HepG2 (cell line): ENCODE measurements around the gene PPP1CA. TPM values are rescaled to one million over a fixed set of nuclear protein-coding genes. Genes with fewer than 3 reads are reported as not detected.

Experiments
- EP300 ChIP-seq, 3 experiments: sonication (generic) in 1 of 3; formaldehyde crosslinking in 1 of 3; IDR thresholded peaks; 2 replicates each; pipeline versions ENCODE4 v1.5.1 to v1.6.1; 2011 to 2020; ENCODE audit warnings: low read depth in 2 of 3, low read length in 2 of 3, borderline replicate concordance in 1 of 3, improper control_type of control experiment in 1 of 3, mild to moderate bottlenecking in 1 of 3, missing genetic modification reagents in 1 of 3, moderate library complexity in 1 of 3
- GATAD1 ChIP-seq: IDR thresholded peaks from 2 replicates; pipeline ENCODE4 v1.6.1; 2016; ENCODE audit warnings: missing genetic modification reagents, missing compliant biosample characterization
- KAT8 ChIP-seq: IDR thresholded peaks from 2 replicates; pipeline ENCODE4 v1.6.1; 2016; ENCODE audit warnings: missing genetic modification reagents, missing compliant biosample characterization
- MAZ ChIP-seq, 2 experiments: sonication (generic) in 1 of 2; formaldehyde crosslinking in 1 of 2; IDR thresholded peaks; 2 replicates each; pipeline versions ENCODE4 v1.5.0 to v1.6.1; 2012 to 2020; ENCODE audit warnings: low read depth in 2 of 2, mild to moderate bottlenecking in 2 of 2, borderline replicate concordance in 1 of 2, improper control_type of control experiment in 1 of 2, low read length in 1 of 2, missing genetic modification reagents in 1 of 2, moderate library complexity in 1 of 2
- NCOR1 ChIP-seq: fragments of 200-600 bp; sonication (generic); IDR thresholded peaks from 2 replicates; pipeline ENCODE4 v1.7.0; 2017; ENCODE audit warnings: antibody characterized with exemption, low read length, borderline replicate concordance
- PHF8 ChIP-seq: sonication (generic); formaldehyde crosslinking; IDR thresholded peaks from 2 replicates; pipeline ENCODE4 v1.5.0; 2020; ENCODE audit warnings: missing genetic modification reagents
- RELA ChIP-seq: sonication (generic); formaldehyde crosslinking; IDR thresholded peaks from 2 replicates; pipeline ENCODE4 v1.4.0; 2020; ENCODE audit warnings: missing genetic modification reagents
- RFX5 ChIP-seq: IDR thresholded peaks from 2 replicates; pipeline ENCODE4 v1.6.1; 2011; ENCODE audit warnings: low read depth, low read length, improper control_type of control experiment
- ZNF234 ChIP-seq: sonication (generic); formaldehyde crosslinking; conservative IDR thresholded peaks from 2 replicates; pipeline ENCODE4 v1.5.1; 2020; ENCODE audit warnings: mild to moderate bottlenecking, missing genetic modification reagents
- ZNF263 ChIP-seq: sonication (generic); formaldehyde crosslinking; IDR thresholded peaks from 2 replicates; pipeline ENCODE4 v1.4.0; 2020; ENCODE audit warnings: missing genetic modification reagents
- ZNF317 ChIP-seq: sonication (generic); formaldehyde crosslinking; IDR thresholded peaks from 2 replicates; pipeline ENCODE4 v1.5.0; 2020; ENCODE audit warnings: mild to moderate bottlenecking, missing genetic modification reagents
- ZNF333 ChIP-seq: sonication (generic); formaldehyde crosslinking; IDR thresholded peaks from 2 replicates; pipeline ENCODE4 v1.4.0; 2020; ENCODE audit warnings: mild to moderate bottlenecking, missing genetic modification reagents, borderline replicate concordance
- ZNF550 ChIP-seq: sonication (generic); formaldehyde crosslinking; IDR thresholded peaks from 2 replicates; pipeline ENCODE4 v1.4.0; 2020; ENCODE audit warnings: mild to moderate bottlenecking, missing genetic modification reagents, borderline replicate concordance
- ZNF773 ChIP-seq: sonication (generic); formaldehyde crosslinking; IDR thresholded peaks from 2 replicates; pipeline ENCODE4 v1.4.0; 2020; ENCODE audit warnings: missing genetic modification reagents, borderline replicate concordance
- polyA plus RNA-seq, 8 experiments: library from polyadenylated mRNA; depleted of rRNA in 3 of 8; stranded (reverse) in 7 of 8; unstranded in 1 of 8; fragments of >200 nt; fragmentation: Illumina TruSeq in 4 of 8; extraction: Trizol in 4 of 8; gene quantifications; 2 replicates each; pipeline versions ENCODE4 v1.2.1 to v1.2.3, GENCODE V29; 2011 to 2016; ENCODE audit warnings: low read depth in 4 of 8, missing spikeins in 1 of 8, mixed read lengths in 1 of 8; ENCODE audit not compliant: insufficient read depth in 1 of 8
- total RNA-seq, 5 experiments: library from RNA; depleted of rRNA; stranded (reverse); fragments of >200 nt; fragmentation: Illumina TruSeq; extraction: Trizol; gene quantifications; 2 replicates each; pipeline ENCODE4 v1.2.3, GENCODE V29; 2016; ENCODE audit warnings: low read depth in 1 of 5
- TF ChIP-seq, protein P1 (sequence below): sonication (generic); formaldehyde crosslinking; IDR thresholded peaks from 2 replicates; pipeline ENCODE4 v1.4.0; 2020; ENCODE audit warnings: missing genetic modification reagents
- TF ChIP-seq, protein P2 (sequence below): sonication (generic); formaldehyde crosslinking; IDR thresholded peaks from 2 replicates; pipeline ENCODE4 v1.9.0; 2021; ENCODE audit warnings: missing genetic modification reagents, borderline replicate concordance
- TF ChIP-seq, protein P3 (sequence below): sonication (generic); formaldehyde crosslinking; IDR thresholded peaks from 2 replicates; pipeline ENCODE4 v1.5.0; 2020; ENCODE audit warnings: mild to moderate bottlenecking, low read depth, missing genetic modification reagents, borderline replicate concordance
- TF ChIP-seq, protein P4 (sequence below): sonication (generic); formaldehyde crosslinking; IDR thresholded peaks from 2 replicates; pipeline ENCODE4 v1.4.0; 2020; ENCODE audit warnings: mild to moderate bottlenecking, missing genetic modification reagents
- TF ChIP-seq, protein P5 (sequence below): sonication (generic); formaldehyde crosslinking; IDR thresholded peaks from 2 replicates; pipeline ENCODE4 v1.8.0; 2022; ENCODE audit warnings: low read depth, missing genetic modification reagents
- TF ChIP-seq, protein P6 (sequence below): sonication (generic); formaldehyde crosslinking; IDR thresholded peaks from 2 replicates; pipeline ENCODE4 v1.4.0; 2020; ENCODE audit warnings: mild to moderate bottlenecking, missing genetic modification reagents

The PPP1CA gene
- total and polyA plus RNA-seq, 2 of the 13 experiments (the other 11 are each of a cell fraction or from before 2014, with no cell fraction given): 149 to 170 TPM

DNA sequence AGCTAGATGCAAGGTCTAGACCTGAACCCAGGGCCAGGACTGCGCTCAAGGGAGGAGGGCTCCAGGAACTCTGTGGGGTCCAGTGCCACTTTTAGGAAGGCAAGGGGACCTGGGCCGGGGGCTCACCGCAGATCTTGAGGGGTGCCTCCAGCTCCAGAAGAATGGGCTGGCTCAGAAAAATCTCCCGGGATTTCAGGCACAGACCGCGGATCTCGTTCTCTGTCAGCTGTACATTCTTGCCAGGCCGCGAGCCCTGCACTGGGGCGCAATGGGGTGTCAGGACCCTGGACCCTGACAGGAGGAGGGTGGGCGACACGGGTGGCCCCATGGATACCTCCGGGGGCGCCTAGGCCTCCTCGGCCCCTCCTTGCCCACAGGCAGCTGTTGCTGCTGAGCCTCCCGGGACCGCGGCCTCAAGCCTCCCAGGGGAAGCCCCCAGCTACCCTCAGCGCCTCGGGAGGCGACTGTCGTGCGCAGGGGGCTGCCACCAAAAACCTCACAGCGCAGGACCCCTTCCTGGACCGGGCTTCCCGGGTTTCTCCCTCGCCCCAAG is 640 bp downstream of the PPP1CA start (continued):
- TF ChIP-seq ZNF550 (CRISPR knock-in tag) (no peak), RELA (CRISPR knock-in tag) (no peak), PHF8 (CRISPR knock-in tag) (peak; percentile 39; the same call in 1 of the 2 replicates), MAZ (IDR thresholded peaks at IDR 0.05; ENCODE audit: borderline replicate concordance, low read depth, low read length) (no peak), MAZ (CRISPR knock-in tag; IDR thresholded peaks at IDR 0.05; ENCODE audit: low read depth) (no peak), GATAD1 (CRISPR knock-in tag) (no peak), KAT8 (CRISPR knock-in tag) (no peak), RFX5 (no peak), EP300 (IDR thresholded peaks at IDR 0.05; ENCODE audit: low read depth in 2 of 2, low read length in 2 of 2) (no peak), EP300 (CRISPR knock-in tag; IDR thresholded peaks at IDR 0.05; ENCODE audit: borderline replicate concordance) (no peak), ZNF234 (0 out of 2 replicates have a peak, but pooled peaks have one; percentile 73), NCOR1 (no peak), ZNF317 (no peak), ZNF333 (CRISPR knock-in tag) (no peak), ZNF773 (CRISPR knock-in tag) (no peak), ZNF263 (CRISPR knock-in tag) (no peak)
- TF ChIP-seq, protein P1, sequence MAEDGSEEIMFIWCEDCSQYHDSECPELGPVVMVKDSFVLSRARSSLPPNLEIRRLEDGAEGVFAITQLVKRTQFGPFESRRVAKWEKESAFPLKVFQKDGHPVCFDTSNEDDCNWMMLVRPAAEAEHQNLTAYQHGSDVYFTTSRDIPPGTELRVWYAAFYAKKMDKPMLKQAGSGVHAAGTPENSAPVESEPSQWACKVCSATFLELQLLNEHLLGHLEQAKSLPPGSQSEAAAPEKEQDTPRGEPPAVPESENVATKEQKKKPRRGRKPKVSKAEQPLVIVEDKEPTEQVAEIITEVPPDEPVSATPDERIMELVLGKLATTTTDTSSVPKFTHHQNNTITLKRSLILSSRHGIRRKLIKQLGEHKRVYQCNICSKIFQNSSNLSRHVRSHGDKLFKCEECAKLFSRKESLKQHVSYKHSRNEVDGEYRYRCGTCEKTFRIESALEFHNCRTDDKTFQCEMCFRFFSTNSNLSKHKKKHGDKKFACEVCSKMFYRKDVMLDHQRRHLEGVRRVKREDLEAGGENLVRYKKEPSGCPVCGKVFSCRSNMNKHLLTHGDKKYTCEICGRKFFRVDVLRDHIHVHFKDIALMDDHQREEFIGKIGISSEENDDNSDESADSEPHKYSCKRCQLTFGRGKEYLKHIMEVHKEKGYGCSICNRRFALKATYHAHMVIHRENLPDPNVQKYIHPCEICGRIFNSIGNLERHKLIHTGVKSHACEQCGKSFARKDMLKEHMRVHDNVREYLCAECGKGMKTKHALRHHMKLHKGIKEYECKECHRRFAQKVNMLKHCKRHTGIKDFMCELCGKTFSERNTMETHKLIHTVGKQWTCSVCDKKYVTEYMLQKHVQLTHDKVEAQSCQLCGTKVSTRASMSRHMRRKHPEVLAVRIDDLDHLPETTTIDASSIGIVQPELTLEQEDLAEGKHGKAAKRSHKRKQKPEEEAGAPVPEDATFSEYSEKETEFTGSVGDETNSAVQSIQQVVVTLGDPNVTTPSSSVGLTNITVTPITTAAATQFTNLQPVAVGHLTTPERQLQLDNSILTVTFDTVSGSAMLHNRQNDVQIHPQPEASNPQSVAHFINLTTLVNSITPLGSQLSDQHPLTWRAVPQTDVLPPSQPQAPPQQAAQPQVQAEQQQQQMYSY: peak; percentile 75; the same call in 1 of the 2 replicates
- TF ChIP-seq, protein P2, sequence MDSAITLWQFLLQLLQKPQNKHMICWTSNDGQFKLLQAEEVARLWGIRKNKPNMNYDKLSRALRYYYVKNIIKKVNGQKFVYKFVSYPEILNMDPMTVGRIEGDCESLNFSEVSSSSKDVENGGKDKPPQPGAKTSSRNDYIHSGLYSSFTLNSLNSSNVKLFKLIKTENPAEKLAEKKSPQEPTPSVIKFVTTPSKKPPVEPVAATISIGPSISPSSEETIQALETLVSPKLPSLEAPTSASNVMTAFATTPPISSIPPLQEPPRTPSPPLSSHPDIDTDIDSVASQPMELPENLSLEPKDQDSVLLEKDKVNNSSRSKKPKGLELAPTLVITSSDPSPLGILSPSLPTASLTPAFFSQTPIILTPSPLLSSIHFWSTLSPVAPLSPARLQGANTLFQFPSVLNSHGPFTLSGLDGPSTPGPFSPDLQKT: no peak
- TF ChIP-seq, protein P3, sequence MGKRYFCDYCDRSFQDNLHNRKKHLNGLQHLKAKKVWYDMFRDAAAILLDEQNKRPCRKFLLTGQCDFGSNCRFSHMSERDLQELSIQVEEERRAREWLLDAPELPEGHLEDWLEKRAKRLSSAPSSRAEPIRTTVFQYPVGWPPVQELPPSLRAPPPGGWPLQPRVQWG (CRISPR knock-in tag): no peak
- TF ChIP-seq, protein P4, sequence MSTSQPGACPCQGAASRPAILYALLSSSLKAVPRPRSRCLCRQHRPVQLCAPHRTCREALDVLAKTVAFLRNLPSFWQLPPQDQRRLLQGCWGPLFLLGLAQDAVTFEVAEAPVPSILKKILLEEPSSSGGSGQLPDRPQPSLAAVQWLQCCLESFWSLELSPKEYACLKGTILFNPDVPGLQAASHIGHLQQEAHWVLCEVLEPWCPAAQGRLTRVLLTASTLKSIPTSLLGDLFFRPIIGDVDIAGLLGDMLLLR (CRISPR knock-in tag): 0 out of 2 replicates have a peak, but pooled peaks have one; percentile 56
- TF ChIP-seq, protein P5, sequence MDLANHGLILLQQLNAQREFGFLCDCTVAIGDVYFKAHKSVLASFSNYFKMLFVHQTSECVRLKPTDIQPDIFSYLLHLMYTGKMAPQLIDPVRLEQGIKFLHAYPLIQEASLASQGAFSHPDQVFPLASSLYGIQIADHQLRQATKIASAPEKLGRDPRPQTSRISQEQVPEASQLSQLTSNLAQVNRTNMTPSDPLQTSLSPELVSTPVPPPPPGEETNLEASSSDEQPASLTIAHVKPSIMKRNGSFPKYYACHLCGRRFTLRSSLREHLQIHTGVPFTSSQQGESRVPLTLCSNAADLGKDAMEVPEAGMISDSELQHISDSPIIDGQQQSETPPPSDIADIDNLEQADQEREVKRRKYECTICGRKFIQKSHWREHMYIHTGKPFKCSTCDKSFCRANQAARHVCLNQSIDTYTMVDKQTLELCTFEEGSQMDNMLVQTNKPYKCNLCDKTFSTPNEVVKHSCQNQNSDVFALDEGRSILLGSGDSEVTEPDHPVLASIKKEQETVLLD (CRISPR knock-in tag): no peak
- TF ChIP-seq, protein P6, sequence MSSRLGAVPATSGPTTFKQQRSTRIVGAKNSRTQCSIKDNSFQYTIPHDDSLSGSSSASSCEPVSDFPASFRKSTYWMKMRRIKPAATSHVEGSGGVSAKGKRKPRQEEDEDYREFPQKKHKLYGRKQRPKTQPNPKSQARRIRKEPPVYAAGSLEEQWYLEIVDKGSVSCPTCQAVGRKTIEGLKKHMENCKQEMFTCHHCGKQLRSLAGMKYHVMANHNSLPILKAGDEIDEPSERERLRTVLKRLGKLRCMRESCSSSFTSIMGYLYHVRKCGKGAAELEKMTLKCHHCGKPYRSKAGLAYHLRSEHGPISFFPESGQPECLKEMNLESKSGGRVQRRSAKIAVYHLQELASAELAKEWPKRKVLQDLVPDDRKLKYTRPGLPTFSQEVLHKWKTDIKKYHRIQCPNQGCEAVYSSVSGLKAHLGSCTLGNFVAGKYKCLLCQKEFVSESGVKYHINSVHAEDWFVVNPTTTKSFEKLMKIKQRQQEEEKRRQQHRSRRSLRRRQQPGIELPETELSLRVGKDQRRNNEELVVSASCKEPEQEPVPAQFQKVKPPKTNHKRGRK: no peak
